Erythroblast (primary cell): ENCODE results near the gene APOL2.
"Not testable (repeated sequence)": the region's sequence is repeated elsewhere in the genome, so short reads cannot be mapped to it uniquely, and the experiment has no call there.

Experiments
- GATA1 ChIP-seq: IDR thresholded peaks from 2 replicates; pipeline ENCODE4 v1.6.1; 2011; ENCODE audit warnings: low read depth, mild to moderate bottlenecking, control low read depth, low read length, moderate library complexity
- POLR2A ChIP-seq: IDR thresholded peaks from 2 replicates; pipeline ENCODE4 v1.6.1; 2011; ENCODE audit warnings: mild to moderate bottlenecking, low read length

- not testable (repeated sequence) for TF ChIP-seq POLR2A, GATA1
Observed at GRCh38 chr22:36231051-36231450, 8.3 kb downstream of the APOL2 start.
